HG02943 (cell line): ENCODE results near the gene MAZ.
"Not testable (repeated sequence)": the region's sequence is repeated elsewhere in the genome, so short reads cannot be mapped to it uniquely, and the experiment has no call there.

Source experiments
- ATAC-seq: cut with Tn5 transposase; IDR thresholded peaks from one replicate; pipeline ENCODE4 v1.9.1; 2021; ENCODE audit warnings: mild to moderate bottlenecking, low read depth, moderate library complexity; ENCODE audit not compliant: unreplicated experiment

MAZ gene

GRCh38 chr16:29783094-29783953, 23.0 kb upstream of the MAZ start:
- ATAC-seq = not testable (repeated sequence)

GRCh38 chr16:29784157-29784556, 22.2 kb upstream of the MAZ start:
- ATAC-seq = no peak

- no peak for ATAC-seq
Measured at GRCh38 chr16:29784901-29785500, 21.3 kb upstream of the MAZ start.

- ATAC-seq = not testable (repeated sequence)
Measured at GRCh38 chr16:29787155-29787554, 19.2 kb upstream of the MAZ start.

- no peak for ATAC-seq
Measured at GRCh38 chr16:29789775-29790182, 16.6 kb upstream of the MAZ start.

- ATAC-seq = peak; percentile 90
Measured at GRCh38 chr16:29790183-29790948, 16.0 kb upstream of the MAZ start, which contains the start of gene KIF22. Gene KIF22 (plus strand): TSS chr16:29790751. CDS start chr16:29790760, 9 bp downstream.

GRCh38 chr16:29790949-29791844, 15.1 kb upstream of the MAZ start:
- ATAC-seq = peak; percentile 5

- no peak for ATAC-seq
Measured at GRCh38 chr16:29791845-29792807, 14.2 kb upstream of the MAZ start.

GRCh38 chr16:29793153-29793552, 13.2 kb upstream of the MAZ start:
- not testable (repeated sequence) for ATAC-seq

GRCh38 chr16:29794231-29794710, 12.1 kb upstream of the MAZ start:
- ATAC-seq = no peak

GRCh38 chr16:29802416-29802935, 3.9 kb upstream of the MAZ start:
- ATAC-seq = no peak

- ATAC-seq = no peak
Measured at GRCh38 chr16:29804020-29804419, 2.3 kb upstream of the MAZ start.

GRCh38 chr16:29804455-29805231, 1.7 kb upstream of the MAZ start:
- no peak for ATAC-seq

- peak; percentile 54 for ATAC-seq
Measured at GRCh38 chr16:29805232-29806098, 864 bp upstream of the MAZ start.

GRCh38 chr16:29806641-29807425, 504 bp downstream of the MAZ start:
- no peak for ATAC-seq
